Measurements from ENCODE around the gene MOGAT2. TPM values are rescaled to one million over a fixed set of nuclear protein-coding genes. Genes with fewer than 3 reads are reported as not detected.

The MOGAT2 gene
- total and polyA plus RNA-seq, 2 donors: 0.14 to 0.27 TPM

DNA sequence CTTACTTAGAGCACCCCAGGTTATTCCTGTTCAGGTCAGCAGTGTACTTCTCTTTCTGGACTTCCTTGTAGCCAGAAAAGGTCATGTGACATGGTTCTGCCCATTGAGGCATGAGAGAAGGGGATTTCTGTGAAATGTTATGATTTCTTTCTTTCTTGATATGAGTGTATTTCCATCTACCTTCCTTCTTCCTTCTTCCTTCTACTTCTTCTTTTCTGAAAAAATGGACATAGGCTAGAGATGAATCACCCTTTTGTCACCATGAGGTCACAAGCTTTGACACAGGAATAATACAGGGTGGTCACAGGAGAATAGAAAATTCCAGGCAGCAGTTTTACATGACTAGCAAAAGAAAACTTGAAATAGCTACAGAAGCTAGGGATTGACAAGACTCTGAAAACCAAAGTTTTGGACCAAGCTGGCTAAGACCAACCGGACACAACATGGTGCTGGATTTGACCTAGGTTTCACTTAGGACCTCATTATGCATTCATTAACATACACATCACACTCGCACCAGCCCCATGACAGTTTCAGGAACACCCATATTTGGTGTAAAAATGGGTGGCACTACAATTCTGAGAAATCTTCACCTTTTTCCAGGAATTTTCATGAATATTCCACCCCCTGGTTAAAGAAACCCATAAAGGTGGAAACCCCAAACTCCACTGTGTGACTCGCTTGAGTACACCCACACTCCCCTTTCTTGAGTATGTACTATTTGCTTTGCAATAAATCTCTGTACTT, 27.6 kb upstream of the MOGAT2 start:
- Histone ChIP-seq H3K4me1 (ENCODE audit: control insufficient read depth in 2 of 2, insufficient read depth in 2 of 2, low read length in 2 of 2) (no peaks in the 10 kb centered on the region), H3K4me3 (ENCODE audit: low read length in 2 of 2) (no peak overlapping the region), H3K9me3 (ENCODE audit: control insufficient read depth in 2 of 2, insufficient read depth in 1 of 2, low read length in 1 of 2) (no peaks in the 10 kb centered on the region), H3K36me3 (ENCODE audit: control insufficient read depth in 2 of 2, insufficient read depth in 2 of 2, low read length in 1 of 2) (no peaks in the 10 kb centered on the region), H3K27me3 (ENCODE audit: control insufficient read depth in 2 of 2, insufficient read depth in 1 of 2, low read length in 1 of 2) (peaks cover 0 to 7% of the 10 kb centered on the region in 2 donors), H3K27ac (ENCODE audit: low read depth in 1 of 2, low read length in 1 of 2) (no peak overlapping the region)
- no peak for DNase-seq (ENCODE audit: low read depth in 6 of 9, low spot score in 9 of 9)
- WGBS: 85% methylated on average over 3 of the region's 3 CpGs

DNA sequence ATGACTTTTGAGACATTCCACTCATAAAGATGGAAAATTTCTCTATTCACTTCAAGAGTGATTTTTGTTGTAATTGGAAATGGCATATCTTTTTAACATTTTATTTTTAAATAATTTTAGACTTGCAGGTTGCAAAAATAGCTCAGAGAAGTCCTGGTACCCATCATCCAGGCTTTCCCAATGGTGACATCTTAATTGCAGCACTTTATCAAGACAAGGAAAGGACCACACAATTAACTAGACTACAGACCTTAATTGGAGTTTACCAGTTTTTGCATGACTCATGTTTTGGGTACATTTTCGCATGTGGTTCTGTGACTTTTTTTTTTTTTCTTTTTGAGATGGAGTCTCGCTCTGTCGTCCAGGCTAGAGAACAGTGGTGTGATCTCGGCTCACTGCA, 25.8 kb upstream of the MOGAT2 start:
- 94% methylated on average over 4 of the region's 4 CpGs for WGBS
- H3K4me3 ChIP-seq (ENCODE audit: low read length in 2 of 2): no peak overlapping the region
- H3K36me3 ChIP-seq (ENCODE audit: control insufficient read depth in 2 of 2, insufficient read depth in 2 of 2, low read length in 1 of 2): no peaks in the 10 kb centered on the region
- H3K4me1 ChIP-seq (ENCODE audit: control insufficient read depth in 2 of 2, insufficient read depth in 2 of 2, low read length in 2 of 2): no peaks in the 10 kb centered on the region
- H3K27me3 ChIP-seq (ENCODE audit: control insufficient read depth in 2 of 2, insufficient read depth in 1 of 2, low read length in 1 of 2): peaks cover 0 to 7% of the 10 kb centered on the region in 2 donors
- H3K27ac ChIP-seq (ENCODE audit: low read depth in 1 of 2, low read length in 1 of 2): no peak overlapping the region
- H3K9me3 ChIP-seq (ENCODE audit: control insufficient read depth in 2 of 2, insufficient read depth in 1 of 2, low read length in 1 of 2): no peaks in the 10 kb centered on the region
- DNase-seq (ENCODE audit: low read depth in 6 of 9, low spot score in 9 of 9): no peak

DNA sequence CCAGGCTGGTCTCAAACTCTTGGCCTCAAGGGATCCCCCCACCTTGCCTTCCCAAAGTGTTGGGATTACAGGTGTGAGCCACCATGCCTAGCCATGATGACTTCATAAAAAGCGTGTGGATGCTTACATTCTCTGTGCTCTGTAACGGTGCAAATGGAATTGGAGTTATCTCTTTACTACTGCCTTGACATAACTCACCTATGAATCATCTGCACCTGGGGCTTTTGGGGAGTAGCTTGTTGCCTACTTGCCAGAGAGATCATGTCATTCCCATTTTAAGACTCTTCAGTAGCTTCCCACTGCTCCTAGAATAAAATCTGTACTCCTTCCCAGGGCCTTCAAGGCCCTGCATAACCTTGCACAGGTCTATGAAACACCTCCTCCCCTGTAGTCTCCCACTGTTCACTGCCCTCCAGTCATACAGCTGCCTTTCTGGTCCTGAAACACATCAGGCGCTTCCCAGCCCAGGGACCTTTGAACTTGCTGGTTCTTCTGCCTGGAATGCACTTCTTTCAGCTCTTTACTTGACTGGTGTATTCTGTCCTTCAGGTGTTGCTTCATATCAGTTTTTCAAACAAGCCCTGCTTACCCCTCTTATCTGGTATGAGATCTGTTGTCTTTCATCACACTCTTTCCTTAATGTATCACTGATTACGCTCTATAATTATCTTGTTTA, 19.6 kb upstream of the MOGAT2 start:
- no peaks in the 10 kb centered on the region for H3K4me1 ChIP-seq (ENCODE audit: control insufficient read depth in 2 of 2, insufficient read depth in 2 of 2, low read length in 2 of 2)
- H3K36me3 ChIP-seq (ENCODE audit: control insufficient read depth in 2 of 2, insufficient read depth in 2 of 2, low read length in 1 of 2): no peaks in the 10 kb centered on the region
- 92% methylated on average over 4 of the region's 4 CpGs for WGBS
- H3K4me3 ChIP-seq (ENCODE audit: low read length in 2 of 2): no peak overlapping the region
- no peak overlapping the region for H3K27ac ChIP-seq (ENCODE audit: low read depth in 1 of 2, low read length in 1 of 2)
- no peaks in the 10 kb centered on the region for H3K27me3 ChIP-seq (ENCODE audit: control insufficient read depth in 2 of 2, insufficient read depth in 1 of 2, low read length in 1 of 2)
- H3K9me3 ChIP-seq (ENCODE audit: control insufficient read depth in 2 of 2, insufficient read depth in 1 of 2, low read length in 1 of 2): no peaks in the 10 kb centered on the region
- DNase-seq (ENCODE audit: low read depth in 6 of 9, low spot score in 9 of 9): no peak

DNA sequence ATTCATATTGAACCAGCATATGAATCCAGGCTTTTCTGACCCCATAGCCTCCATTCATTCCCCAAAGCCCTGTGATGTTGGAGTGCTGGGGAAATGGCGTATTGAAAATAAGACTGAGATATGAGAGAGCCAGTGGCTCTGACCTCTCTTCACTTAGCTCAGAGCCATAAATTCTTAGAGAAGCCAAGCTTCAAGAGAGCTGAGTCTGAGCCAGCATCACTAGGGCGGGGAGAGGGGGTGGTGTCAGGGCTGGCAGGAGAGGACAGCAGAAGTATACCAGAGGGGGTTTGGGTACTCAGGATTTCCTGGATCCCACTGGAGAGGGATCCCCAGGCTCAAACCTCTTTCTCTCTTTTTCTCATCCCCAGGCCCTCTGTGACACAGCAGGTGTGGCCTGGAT, 16.7 kb upstream of the MOGAT2 start:
- H3K27me3 ChIP-seq (ENCODE audit: control insufficient read depth in 2 of 2, insufficient read depth in 1 of 2, low read length in 1 of 2): no peaks in the 10 kb centered on the region
- H3K36me3 ChIP-seq (ENCODE audit: control insufficient read depth in 2 of 2, insufficient read depth in 2 of 2, low read length in 1 of 2): no peaks in the 10 kb centered on the region
- H3K9me3 ChIP-seq (ENCODE audit: control insufficient read depth in 2 of 2, insufficient read depth in 1 of 2, low read length in 1 of 2): no peaks in the 10 kb centered on the region
- no peak overlapping the region for H3K4me3 ChIP-seq (ENCODE audit: low read length in 2 of 2)
- H3K27ac ChIP-seq (ENCODE audit: low read depth in 1 of 2, low read length in 1 of 2): no peak overlapping the region
- WGBS: 95% methylated on average over 2 of the region's 2 CpGs
- DNase-seq (ENCODE audit: low read depth in 6 of 9, low spot score in 9 of 9): no peak
- H3K4me1 ChIP-seq (ENCODE audit: control insufficient read depth in 2 of 2, insufficient read depth in 2 of 2, low read length in 2 of 2): no peaks in the 10 kb centered on the region

DNA sequence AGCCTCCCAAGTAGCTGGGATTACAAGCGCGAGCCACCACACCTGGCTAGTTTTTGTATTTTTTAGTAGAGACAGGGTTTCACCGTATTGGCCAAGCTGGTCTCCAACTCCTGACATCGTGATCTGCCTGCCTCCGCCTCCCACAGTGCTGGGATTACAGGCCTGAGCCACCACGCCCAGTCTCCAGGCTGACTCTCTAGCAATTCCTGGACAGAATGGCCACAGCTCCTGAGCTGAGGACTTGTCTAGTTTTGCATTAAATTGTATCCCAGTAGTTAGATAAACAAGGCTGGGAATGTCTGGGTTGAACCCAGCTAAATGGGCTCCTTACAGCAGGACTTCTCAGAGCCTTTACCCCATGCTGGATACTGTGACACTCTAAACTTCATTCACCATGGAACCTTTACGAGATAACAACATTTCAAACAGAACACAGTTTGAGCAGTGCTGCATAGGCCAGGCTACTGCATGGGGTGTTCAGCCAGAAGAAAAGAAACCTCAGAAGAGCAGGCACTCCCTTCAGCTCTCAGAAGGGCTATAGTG, 13.9 kb upstream of the MOGAT2 start:
- Histone ChIP-seq H3K4me3 (ENCODE audit: low read length in 2 of 2) (no peak overlapping the region), H3K27me3 (ENCODE audit: control insufficient read depth in 2 of 2, insufficient read depth in 1 of 2, low read length in 1 of 2) (no peaks in the 10 kb centered on the region), H3K36me3 (ENCODE audit: control insufficient read depth in 2 of 2, insufficient read depth in 2 of 2, low read length in 1 of 2) (no peaks in the 10 kb centered on the region), H3K4me1 (ENCODE audit: control insufficient read depth in 2 of 2, insufficient read depth in 2 of 2, low read length in 2 of 2) (no peaks in the 10 kb centered on the region), H3K27ac (ENCODE audit: low read depth in 1 of 2, low read length in 1 of 2) (no peak overlapping the region), H3K9me3 (ENCODE audit: control insufficient read depth in 2 of 2, insufficient read depth in 1 of 2, low read length in 1 of 2) (no peaks in the 10 kb centered on the region)
- DNase-seq (ENCODE audit: low read depth in 6 of 9, low spot score in 9 of 9): no peak
- 97% methylated on average over 7 of the region's 7 CpGs for WGBS

DNA sequence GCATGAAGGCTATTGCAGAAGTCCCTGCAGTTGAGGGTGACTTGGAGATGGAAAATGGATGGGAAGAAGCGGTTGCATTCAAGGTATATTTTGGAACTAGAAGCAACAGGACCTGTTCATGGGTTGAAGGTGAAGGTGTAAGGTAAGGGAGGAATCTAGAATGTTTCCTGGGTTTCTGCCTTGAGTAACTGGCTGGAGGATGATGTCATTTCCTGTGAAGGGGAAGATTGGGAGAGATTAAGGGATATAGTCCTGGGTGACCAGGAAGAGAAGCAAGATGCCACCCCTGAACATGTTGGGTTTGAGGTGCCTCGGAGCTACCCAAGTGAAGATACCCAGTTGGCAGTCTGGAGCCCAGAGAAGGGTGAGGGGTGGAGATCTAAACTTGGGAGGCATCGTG, 12.1 kb upstream of the MOGAT2 start:
- H3K9me3 ChIP-seq (ENCODE audit: control insufficient read depth in 2 of 2, insufficient read depth in 1 of 2, low read length in 1 of 2): no peaks in the 10 kb centered on the region
- no peak for DNase-seq (ENCODE audit: low read depth in 6 of 9, low spot score in 9 of 9)
- no peaks in the 10 kb centered on the region for H3K27me3 ChIP-seq (ENCODE audit: control insufficient read depth in 2 of 2, insufficient read depth in 1 of 2, low read length in 1 of 2)
- no peaks in the 10 kb centered on the region for H3K36me3 ChIP-seq (ENCODE audit: control insufficient read depth in 2 of 2, insufficient read depth in 2 of 2, low read length in 1 of 2)
- WGBS: 90% methylated on average over 3 of the region's 3 CpGs
- H3K4me3 ChIP-seq (ENCODE audit: low read length in 2 of 2): no peak overlapping the region
- H3K27ac ChIP-seq (ENCODE audit: low read depth in 1 of 2, low read length in 1 of 2): no peak overlapping the region
- H3K4me1 ChIP-seq (ENCODE audit: control insufficient read depth in 2 of 2, insufficient read depth in 2 of 2, low read length in 2 of 2): no peaks in the 10 kb centered on the region

DNA sequence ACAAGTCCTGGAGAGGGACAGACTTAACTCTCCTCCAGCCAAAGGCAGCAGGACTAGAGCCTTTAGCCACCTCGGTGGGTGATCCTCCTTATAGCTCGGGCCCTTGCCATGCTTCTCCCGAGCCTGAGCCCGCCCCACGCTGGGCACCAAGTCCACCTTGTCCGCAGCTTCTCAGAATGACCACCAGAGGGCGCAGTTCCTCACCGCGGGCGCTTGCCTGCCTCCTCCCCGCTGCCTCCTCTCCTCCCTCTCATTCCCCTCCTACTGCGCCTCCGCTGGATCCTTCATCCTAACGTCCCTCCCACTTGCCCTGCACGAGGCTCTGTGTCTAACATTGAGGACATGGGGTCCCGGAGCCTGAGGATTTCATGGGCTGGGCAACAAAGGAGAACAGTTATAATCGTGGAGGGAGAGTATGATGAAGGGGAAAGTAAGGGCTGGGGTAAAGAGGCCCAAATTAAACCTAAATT, 11.3 kb upstream of the MOGAT2 start:
- 9% methylated on average over 17 of the region's 17 CpGs for WGBS
- H3K4me3 ChIP-seq (ENCODE audit: low read length in 2 of 2): no peak overlapping the region
- no peaks in the 10 kb centered on the region for H3K9me3 ChIP-seq (ENCODE audit: control insufficient read depth in 2 of 2, insufficient read depth in 1 of 2, low read length in 1 of 2)
- peak; percentile 30 to 74 (median 51) for DNase-seq (ENCODE audit: low read depth in 6 of 9, low spot score in 9 of 9)
- no peaks in the 10 kb centered on the region for H3K27me3 ChIP-seq (ENCODE audit: control insufficient read depth in 2 of 2, insufficient read depth in 1 of 2, low read length in 1 of 2)
- H3K36me3 ChIP-seq (ENCODE audit: control insufficient read depth in 2 of 2, insufficient read depth in 2 of 2, low read length in 1 of 2): no peaks in the 10 kb centered on the region
- no peak overlapping the region for H3K27ac ChIP-seq (ENCODE audit: low read depth in 1 of 2, low read length in 1 of 2)
- no peaks in the 10 kb centered on the region for H3K4me1 ChIP-seq (ENCODE audit: control insufficient read depth in 2 of 2, insufficient read depth in 2 of 2, low read length in 2 of 2)

DNA sequence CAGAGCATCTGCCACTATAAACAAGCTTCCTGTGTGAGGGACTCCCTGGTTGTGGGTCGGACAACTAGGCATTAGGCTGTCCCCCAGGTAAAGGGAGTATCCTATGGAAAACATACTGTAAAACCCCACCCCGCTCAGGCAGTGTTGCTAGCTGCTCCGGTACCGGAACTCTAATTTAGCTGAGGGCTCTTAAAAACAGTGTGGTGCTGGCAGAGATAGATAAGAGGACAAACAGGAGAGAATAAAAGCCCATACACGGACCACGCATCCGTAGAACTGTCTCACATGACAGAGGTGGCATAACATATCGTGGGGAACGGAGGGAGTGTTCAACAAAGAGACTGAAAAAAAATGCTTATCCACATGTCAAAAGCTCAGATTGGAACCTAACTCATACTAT, 3.4 kb upstream of the MOGAT2 start:
- no peak overlapping the region for H3K27ac ChIP-seq (ENCODE audit: low read depth in 1 of 2, low read length in 1 of 2)
- 84% methylated on average over 9 of the region's 9 CpGs for WGBS
- no peaks in the 10 kb centered on the region for H3K36me3 ChIP-seq (ENCODE audit: control insufficient read depth in 2 of 2, insufficient read depth in 2 of 2, low read length in 1 of 2)
- no peaks in the 10 kb centered on the region for H3K9me3 ChIP-seq (ENCODE audit: control insufficient read depth in 2 of 2, insufficient read depth in 1 of 2, low read length in 1 of 2)
- H3K4me3 ChIP-seq (ENCODE audit: low read length in 2 of 2): no peak overlapping the region
- H3K4me1 ChIP-seq (ENCODE audit: control insufficient read depth in 2 of 2, insufficient read depth in 2 of 2, low read length in 2 of 2): no peaks in the 10 kb centered on the region
- no peak for DNase-seq (ENCODE audit: low read depth in 6 of 9, low spot score in 9 of 9)
- H3K27me3 ChIP-seq (ENCODE audit: control insufficient read depth in 2 of 2, insufficient read depth in 1 of 2, low read length in 1 of 2): no peaks in the 10 kb centered on the region

DNA sequence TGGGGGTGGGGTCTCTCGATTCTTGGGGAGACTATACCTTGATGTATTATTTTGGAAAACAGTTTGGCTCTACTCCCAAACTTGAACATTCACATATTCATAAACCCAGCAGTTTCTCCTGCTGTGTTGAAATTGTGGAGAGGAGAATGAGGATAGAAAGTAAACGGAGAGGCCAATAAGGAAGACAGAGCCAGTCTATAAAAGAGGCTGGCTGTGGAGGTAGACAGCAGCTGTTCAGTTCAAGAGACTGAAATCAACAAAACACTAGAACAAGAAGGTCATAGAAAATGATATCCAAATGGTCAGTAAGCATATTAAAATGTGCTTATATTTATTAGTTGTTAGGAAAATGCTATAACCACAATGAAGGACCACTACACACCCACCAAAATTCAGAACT, 1.9 kb upstream of the MOGAT2 start:
- no peak overlapping the region for H3K27ac ChIP-seq (ENCODE audit: low read depth in 1 of 2, low read length in 1 of 2)
- 97% methylated on average over 2 of the region's 2 CpGs for WGBS
- H3K27me3 ChIP-seq (ENCODE audit: control insufficient read depth in 2 of 2, insufficient read depth in 1 of 2, low read length in 1 of 2): no peaks in the 10 kb centered on the region
- H3K36me3 ChIP-seq (ENCODE audit: control insufficient read depth in 2 of 2, insufficient read depth in 2 of 2, low read length in 1 of 2): no peaks in the 10 kb centered on the region
- no peak for DNase-seq (ENCODE audit: low read depth in 6 of 9, low spot score in 9 of 9)
- H3K4me1 ChIP-seq (ENCODE audit: control insufficient read depth in 2 of 2, insufficient read depth in 2 of 2, low read length in 2 of 2): no peaks in the 10 kb centered on the region
- no peaks in the 10 kb centered on the region for H3K9me3 ChIP-seq (ENCODE audit: control insufficient read depth in 2 of 2, insufficient read depth in 1 of 2, low read length in 1 of 2)
- no peak overlapping the region for H3K4me3 ChIP-seq (ENCODE audit: low read length in 2 of 2)
